Body of pancreas (tissue), 4 donors: ENCODE data around the gene PRMT7. TPM values are rescaled to one million over a fixed set of nuclear protein-coding genes. Genes with fewer than 3 reads are reported as not detected.

ENCODE experiments used
- ATAC-seq: fragments of 150-250 bp; one replicate; pipeline ENCODE4 v1.9.1; 2016
- DNase-seq, 4 donors: peaks; one replicate each; pipeline ENCODE4 v3.0.0-alpha.2; 2019
- H3K27ac ChIP-seq, 4 donors: fragments of 200-600 bp; sonication (generic); 1 replicate in 3 of 4; 2 replicates in 1 of 4; pipeline versions ENCODE4 v1.5.1 to v1.6.1; 2016 to 2019; ENCODE audit warnings: mild to moderate bottlenecking in 1 of 4, mixed read lengths in 1 of 4, moderate library complexity in 1 of 4
- H3K27me3 ChIP-seq, 2 donors: fragments of 200-600 bp; sonication (generic); one replicate each; pipeline ENCODE4 v1.6.0; 2016; ENCODE audit warnings: mild to moderate bottlenecking in 1 of 2
- H3K36me3 ChIP-seq, 2 donors: fragments of 200-600 bp; sonication (generic); replicated peaks in 1 of 2; 2 replicates each; pipeline ENCODE4 v1.5.1; 2016; ENCODE audit warnings: low read depth in 2 of 2; ENCODE audit not compliant: insufficient read depth in 1 of 2
- H3K4me1 ChIP-seq: fragments of 200-600 bp; sonication (generic); one replicate; pipeline ENCODE4 v1.6.0; 2016
- H3K4me3 ChIP-seq, 2 donors: fragments of 200-600 bp; sonication (generic); 1 replicate in 1 of 2; 2 replicates in 1 of 2; pipeline ENCODE4 v1.5.1; 2016 to 2019
- H3K9me3 ChIP-seq, 3 donors: fragments of 200-600 bp; sonication (generic); 1 replicate in 2 of 3; 2 replicates in 1 of 3; pipeline ENCODE4 v1.5.1; 2016
- CTCF ChIP-seq, 7 experiments: fragments of 450-650 bp in 4 of 7; fragments of 200-600 bp in 3 of 7; sonication (generic) in 3 of 7; IDR thresholded peaks; one replicate each; pipeline ENCODE4 v1.5.1; 2016 to 2019; ENCODE audit warnings: antibody characterized with exemption in 7 of 7
- POLR2A ChIP-seq, 3 donors: fragments of 450-650 bp; IDR thresholded peaks; one replicate each; pipeline ENCODE4 v1.6.1; 2016; ENCODE audit warnings: antibody characterized with exemption in 3 of 3, mild to moderate bottlenecking in 2 of 3
- WGBS, 2 donors: methylation state at CpG; one replicate each; pipeline ENCODE4 v1.1.5; 2017; 5-methylcytosine and 5-hydroxymethylcytosine counted together
- intact Hi-C: fragments of 100-400 bp; cut with DNase I; formaldehyde crosslinking; loops from one replicate; pipeline ENCODE4 v1.15.1; 2023
- total RNA-seq, 2 donors: library from RNA; depleted of rRNA; stranded (reverse); fragments of >200 nt; gene quantifications; one replicate each; pipeline ENCODE4 v1.1.0, GENCODE V29; 2016

The PRMT7 gene
- total RNA-seq, 2 donors from 2014 or later: 27.4 to 35.8 TPM

- 82 to 84% methylated on average over 10 of the region's 11 CpGs for WGBS, 2 donors
- H3K4me1 ChIP-seq: no peaks in the 10 kb centered on the region
- DNase-seq: no peak
- ATAC-seq: no peak
- no peak overlapping the region for H3K4me3 ChIP-seq
- H3K27ac ChIP-seq: no peak overlapping the region
- H3K9me3 ChIP-seq: no peaks in the 10 kb centered on the region
- intact Hi-C loops: no loop called here
- H3K36me3 ChIP-seq: peaks cover 0 to 7% of the 10 kb centered on the region in 2 donors
- TF ChIP-seq CTCF (IDR thresholded peaks at IDR 0.05): no peak
- TF ChIP-seq POLR2A (IDR thresholded peaks at IDR 0.05): no peak
- H3K27me3 ChIP-seq: no peaks in the 10 kb centered on the region
Observed at GRCh38 chr16:68351463-68351862, 40.6 kb downstream of the PRMT7 start.

DNA sequence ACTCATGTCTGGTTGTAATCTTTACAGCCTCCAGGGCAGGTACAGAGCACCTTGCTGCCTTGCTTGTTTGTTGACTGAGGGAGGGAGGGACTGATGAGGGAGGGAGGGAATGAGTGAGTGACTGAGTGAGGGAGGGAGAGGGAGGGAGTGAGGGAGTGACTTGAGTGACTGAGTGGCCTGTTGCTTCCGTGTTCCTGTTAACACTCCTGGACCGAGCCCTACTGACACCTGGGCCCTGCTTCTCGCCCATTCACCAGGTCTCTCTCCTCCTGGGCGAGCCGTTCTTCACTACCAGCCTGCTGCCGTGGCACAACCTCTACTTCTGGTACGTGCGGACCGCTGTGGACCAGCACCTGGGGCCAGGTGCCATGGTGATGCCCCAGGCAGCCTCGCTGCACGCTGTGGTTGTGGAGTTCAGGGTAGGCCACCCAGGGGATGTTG, 41.2 kb downstream of the PRMT7 start:
- intact Hi-C loops: no loop called here
- no peak overlapping the region for H3K27ac ChIP-seq
- H3K9me3 ChIP-seq: no peaks in the 10 kb centered on the region
- H3K36me3 ChIP-seq: peaks cover 0 to 10% of the 10 kb centered on the region in 2 donors
- H3K4me1 ChIP-seq: no peaks in the 10 kb centered on the region
- DNase-seq (peak in 2 of 4 donors; percentile 38 to 44), ATAC-seq (peak; percentile 69)
- no peak for TF ChIP-seq CTCF (IDR thresholded peaks at IDR 0.05)
- TF ChIP-seq POLR2A (IDR thresholded peaks at IDR 0.05): no peak
- H3K4me3 ChIP-seq: no peak overlapping the region
- no peaks in the 10 kb centered on the region for H3K27me3 ChIP-seq
- WGBS, 2 donors: 63 to 77% methylated on average over 6 to 11 of the region's 11 CpGs

GRCh38 chr16:68353366-68353765, 42.5 kb downstream of the PRMT7 start:
- no peak for ATAC-seq
- Histone ChIP-seq H3K4me3 (no peak overlapping the region), H3K27me3 (no peaks in the 10 kb centered on the region), H3K9me3 (no peaks in the 10 kb centered on the region), H3K36me3 (peaks cover 0 to 14% of the 10 kb centered on the region in 2 donors), H3K4me1 (no peaks in the 10 kb centered on the region), H3K27ac (no peak overlapping the region)
- WGBS, 2 donors: 85 to 97% methylated on average over 10 to 13 of the region's 13 CpGs
- DNase-seq: no peak
- intact Hi-C loops: no loop called here
- no peak for TF ChIP-seq CTCF (IDR thresholded peaks at IDR 0.05)
- no peak for TF ChIP-seq POLR2A (IDR thresholded peaks at IDR 0.05)

DNA sequence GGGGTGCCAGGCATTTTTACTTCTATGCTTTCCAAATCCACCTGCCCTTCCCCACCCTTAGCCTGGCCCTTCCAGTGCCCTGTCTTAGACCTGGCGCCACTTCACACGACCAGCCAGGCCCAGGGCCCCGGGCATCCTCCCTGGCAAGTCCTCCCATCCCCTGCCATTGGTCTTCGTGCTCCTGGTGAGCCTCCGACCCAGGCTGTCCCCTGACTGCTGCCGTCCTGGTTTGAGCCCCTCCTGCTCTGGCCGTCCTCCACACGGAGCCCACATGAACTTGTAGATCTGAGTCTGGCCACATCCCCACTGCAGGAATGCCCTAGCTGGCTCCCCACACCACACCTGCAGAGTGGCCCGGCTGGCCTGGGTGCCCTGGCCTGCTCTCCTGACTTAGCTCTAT, 44.0 kb downstream of the PRMT7 start:
- no peaks in the 10 kb centered on the region for H3K27me3 ChIP-seq
- peaks cover 0 to 14% of the 10 kb centered on the region in 2 donors for H3K36me3 ChIP-seq
- no peak for ATAC-seq
- H3K27ac ChIP-seq: no peak overlapping the region
- H3K9me3 ChIP-seq: no peaks in the 10 kb centered on the region
- intact Hi-C loops: no loop called here
- H3K4me1 ChIP-seq: no peaks in the 10 kb centered on the region
- H3K4me3 ChIP-seq: no peak overlapping the region
- 90 to 97% methylated on average over 7 to 8 of the region's 9 CpGs for WGBS, 2 donors
- TF ChIP-seq CTCF (IDR thresholded peaks at IDR 0.05): no peak
- no peak for TF ChIP-seq POLR2A (IDR thresholded peaks at IDR 0.05)
- DNase-seq: no peak

GRCh38 chr16:68355447-68356248, 44.8 kb downstream of the PRMT7 start:
- H3K27me3 ChIP-seq: no peaks in the 10 kb centered on the region
- no peaks in the 10 kb centered on the region for H3K9me3 ChIP-seq
- H3K4me3 ChIP-seq: no peak overlapping the region
- no peak overlapping the region for H3K27ac ChIP-seq
- 80 to 93% methylated on average over 5 to 28 of the region's 28 CpGs for WGBS, 2 donors
- H3K4me1 ChIP-seq: no peaks in the 10 kb centered on the region
- ATAC-seq (no peak), DNase-seq (no peak)
- TF ChIP-seq CTCF (IDR thresholded peaks at IDR 0.05) (no peak), POLR2A (IDR thresholded peaks at IDR 0.05) (no peak)
- H3K36me3 ChIP-seq: peaks cover 0 to 14% of the 10 kb centered on the region in 2 donors
- intact Hi-C loops: no loop called here
